DMS153 treated with DMSO at 0.1 percent for 48 hours (cell line): ENCODE results near the gene PFN3.

ENCODE experiments used
- DNase-seq: peaks from one replicate; lab custom pipeline; 2025; ENCODE audit not compliant: unreplicated experiment; lab: John Stamatoyannopoulos, UW

Gene PFN3, protein sequence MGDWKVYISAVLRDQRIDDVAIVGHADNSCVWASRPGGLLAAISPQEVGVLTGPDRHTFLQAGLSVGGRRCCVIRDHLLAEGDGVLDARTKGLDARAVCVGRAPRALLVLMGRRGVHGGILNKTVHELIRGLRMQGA

DNA sequence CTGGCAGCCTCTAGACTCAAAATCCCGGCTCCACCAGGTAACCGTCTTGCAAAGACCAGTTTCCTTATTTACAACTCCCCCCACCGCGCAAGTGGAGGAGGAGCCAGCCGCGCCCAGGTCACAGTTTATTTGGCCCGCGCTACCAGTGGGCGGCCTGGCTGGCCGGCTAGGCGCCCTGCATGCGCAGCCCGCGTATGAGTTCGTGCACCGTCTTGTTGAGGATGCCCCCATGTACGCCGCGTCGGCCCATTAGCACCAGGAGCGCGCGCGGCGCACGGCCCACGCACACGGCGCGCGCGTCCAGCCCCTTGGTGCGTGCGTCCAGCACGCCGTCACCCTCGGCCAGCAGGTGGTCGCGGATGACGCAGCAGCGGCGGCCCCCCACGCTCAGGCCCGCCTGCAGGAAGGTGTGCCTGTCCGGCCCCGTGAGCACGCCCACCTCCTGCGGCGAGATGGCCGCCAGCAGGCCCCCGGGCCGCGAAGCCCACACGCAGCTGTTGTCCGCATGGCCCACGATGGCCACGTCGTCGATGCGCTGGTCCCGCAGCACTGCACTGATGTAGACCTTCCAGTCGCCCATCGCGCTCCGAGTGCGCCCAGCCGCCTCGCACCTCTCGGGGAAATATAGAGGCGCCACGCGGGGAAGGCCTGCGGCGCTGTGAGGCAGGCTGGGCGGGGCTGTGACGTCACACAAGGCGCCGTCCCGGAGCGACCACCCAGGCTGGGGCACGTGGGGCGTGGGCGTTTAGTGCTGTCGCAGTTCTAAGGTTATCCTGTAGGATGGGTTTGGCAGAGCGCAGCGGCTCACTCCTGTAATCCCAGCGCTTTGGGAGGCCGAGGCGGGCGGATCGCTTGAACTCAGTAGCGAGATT lies at the start of gene PFN3:
PFN3 (minus strand) TSS at position 665 of the 872 bp plus-strand sequence; CDS start at position 580, 85 bp downstream.
- DNase-seq: no peak

DNA sequence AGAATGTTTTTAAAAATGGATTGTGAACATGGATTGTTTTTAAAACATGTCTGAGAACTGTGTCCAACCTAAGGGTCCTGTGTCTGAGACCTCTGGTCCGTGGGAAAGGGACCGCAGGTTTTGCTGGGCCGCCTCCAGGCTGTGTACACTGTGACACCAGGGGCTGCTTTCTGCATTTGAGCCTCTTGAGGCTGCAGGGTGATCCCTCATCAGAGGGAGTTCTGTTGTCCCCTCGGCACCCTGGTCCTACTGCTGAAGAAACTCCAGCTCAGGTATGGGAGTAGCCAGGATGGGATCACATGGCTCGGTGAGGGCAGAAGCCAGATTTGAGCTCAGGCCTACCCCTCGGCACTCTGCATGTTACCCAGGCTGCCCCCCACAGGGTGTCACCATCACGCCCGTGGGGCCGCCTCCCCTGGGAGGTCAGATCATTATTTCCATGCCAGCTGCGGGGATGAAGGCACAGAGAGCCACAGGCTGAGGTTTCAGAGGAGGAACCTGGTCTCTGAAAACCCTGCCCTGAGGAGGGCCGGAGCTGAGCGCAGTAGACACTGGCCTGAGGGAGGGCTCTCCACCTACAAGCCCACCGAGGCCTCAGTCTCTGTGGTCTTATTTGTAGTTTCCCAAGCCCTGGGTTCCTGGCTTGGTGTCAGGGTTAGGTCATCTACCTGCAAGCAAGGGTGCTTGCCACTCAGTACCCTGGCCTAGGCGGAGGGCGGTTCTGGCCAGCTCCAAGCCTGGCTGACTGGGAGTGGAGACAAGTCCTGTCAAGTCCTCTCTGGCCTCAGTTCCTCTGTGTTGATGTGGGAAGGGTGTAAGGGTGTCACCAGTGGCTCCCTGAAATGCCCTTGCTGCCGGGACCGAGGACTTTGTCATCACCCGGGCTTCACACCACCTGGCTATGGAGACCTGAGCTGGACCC lies 48.9 kb upstream of the PFN3 start:
- no peak for DNase-seq

DNA sequence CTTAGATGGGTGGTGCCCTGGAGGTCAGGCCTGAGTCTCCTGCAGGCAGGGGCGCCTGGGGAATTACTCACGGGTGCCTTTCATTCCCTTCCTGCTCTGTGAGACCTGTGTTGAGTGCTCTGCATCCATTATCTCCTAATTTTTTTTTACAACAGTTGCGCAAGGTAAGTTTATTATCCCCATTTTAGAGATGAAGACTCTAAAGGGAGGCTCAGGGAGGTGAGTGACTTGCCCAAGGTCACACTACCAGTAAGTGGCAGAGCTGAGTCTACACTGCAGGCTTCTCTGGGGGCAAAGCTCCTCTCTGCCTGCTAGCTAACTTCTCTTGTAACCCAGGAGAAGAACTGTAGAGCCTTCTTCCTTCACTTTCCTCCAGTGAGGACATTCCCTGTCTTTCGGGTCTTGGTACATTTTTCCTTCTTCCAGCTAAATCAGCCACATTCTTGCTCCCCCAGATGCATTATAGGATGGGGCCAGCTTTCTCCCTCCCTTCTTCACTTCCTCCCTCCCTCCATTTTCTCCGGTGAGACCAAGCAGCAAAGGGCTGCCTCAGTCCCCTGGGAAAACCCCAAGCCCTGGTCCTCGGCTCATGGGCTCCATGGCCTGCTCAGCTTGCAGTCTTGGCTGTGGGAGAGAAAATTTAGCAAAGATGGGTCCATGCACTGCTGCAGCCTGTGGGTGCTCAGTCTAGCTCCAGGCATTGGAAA lies 47.9 kb upstream of the PFN3 start:
- no peak for DNase-seq

DNA sequence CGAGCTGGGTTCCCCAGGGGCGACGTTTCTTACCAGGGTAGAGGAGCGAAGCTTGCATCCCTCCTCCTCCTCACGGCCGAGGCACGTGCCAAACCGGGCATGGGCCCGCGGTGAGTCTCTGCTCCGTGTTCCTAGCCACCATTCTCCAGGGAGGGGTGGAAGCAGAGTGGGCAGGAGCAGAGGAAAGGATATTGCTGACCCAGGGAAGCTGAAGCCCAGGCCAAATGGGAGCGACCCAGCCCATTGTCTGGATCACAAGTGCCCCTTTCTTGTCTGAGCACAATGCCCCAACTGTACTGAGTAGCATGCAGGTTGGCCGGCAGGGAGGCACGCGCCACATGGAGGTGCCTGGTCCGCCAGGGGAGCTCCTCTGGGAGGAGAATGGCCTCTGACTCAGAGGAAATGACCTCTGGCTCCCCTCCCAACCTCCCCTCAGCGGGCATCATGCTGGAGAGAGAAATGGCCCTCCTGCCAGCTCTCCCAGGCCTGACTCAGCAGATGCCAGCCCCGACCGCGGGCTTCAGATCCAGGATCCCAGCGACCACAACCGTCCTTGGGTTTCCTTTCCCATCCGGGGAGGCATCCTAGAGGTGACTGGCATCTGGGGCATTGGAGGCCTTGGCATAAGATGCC lies 47.3 kb upstream of the PFN3 start:
- DNase-seq: peak; percentile 4

DNA sequence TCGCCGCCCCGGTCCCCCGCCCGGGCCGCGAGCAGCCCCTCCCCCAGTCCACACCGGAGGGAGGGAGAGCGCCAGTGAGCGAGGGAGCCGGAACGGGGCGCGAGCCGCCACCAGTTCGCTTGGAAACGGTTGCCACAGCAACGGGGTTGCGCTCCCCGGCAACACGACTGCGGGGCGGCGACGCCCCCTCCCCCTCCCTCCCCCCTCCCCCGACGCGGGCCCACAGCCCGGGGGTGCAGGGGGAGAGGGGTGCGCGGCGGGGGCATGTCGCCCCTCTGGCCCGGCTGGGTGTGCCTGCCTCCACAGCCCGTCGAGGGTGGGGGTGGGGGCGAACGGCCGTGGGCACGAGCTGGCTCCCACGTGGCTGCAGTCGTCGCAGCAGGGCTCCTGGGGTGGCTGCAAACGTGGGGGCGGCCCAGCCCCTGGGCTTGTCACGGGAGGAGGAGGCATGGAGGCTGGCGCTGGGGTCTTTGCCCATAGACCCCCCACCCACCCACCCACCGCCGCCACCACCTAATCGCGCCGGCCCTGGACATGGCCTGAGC lies 46.7 kb upstream of the PFN3 start:
- peak; percentile 1 for DNase-seq

DNA sequence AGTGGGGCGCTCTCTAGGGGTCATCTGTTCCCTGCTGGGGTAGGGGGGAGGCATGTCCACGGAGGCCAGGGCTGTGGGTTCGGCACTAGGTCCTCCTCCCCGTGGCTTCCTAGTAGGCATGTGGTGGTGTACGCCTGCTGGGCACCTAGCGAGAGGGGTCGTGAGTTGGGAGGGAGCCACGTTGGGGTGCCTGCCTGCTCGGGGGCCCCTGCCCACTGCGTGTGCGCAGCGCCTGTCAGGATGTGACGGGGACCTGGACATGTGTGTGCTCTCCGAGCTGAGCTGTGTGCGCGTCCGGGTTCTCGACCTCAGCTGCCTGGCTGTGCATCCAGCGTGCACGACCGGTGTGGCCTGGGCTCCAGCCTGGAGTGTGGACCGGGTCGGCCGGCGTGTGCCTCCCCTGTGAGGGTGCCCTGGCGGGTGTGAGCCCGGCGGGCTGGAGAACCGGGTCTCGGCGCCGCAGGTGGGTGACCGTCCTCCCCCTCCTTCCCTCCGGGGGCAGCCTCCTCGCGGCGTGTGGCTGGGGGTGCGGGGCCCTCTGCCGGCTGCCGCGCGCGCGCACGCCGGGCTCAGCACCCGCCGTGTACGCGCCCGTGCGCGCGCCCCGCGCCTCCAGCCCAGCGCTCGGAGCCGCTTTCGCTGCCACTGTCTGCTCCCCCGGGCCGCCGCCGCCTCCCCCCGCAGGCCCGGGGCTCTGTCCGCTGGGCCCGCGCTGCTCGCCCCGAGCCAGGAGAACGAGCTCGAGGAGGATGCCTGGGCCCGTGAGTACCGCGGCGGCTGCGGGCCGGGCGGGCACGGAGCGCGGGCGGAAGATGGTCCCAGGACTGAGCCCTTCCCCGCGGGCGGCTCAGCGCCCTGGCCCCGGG lies 46.0 kb upstream of the PFN3 start, which contains the start of gene PRR7:
PRR7 (plus strand) TSS at position 615 of the 866 bp plus-strand sequence. CDS start 8,254 bp downstream, outside the sequence.
- peak; percentile 6 for DNase-seq

DNA sequence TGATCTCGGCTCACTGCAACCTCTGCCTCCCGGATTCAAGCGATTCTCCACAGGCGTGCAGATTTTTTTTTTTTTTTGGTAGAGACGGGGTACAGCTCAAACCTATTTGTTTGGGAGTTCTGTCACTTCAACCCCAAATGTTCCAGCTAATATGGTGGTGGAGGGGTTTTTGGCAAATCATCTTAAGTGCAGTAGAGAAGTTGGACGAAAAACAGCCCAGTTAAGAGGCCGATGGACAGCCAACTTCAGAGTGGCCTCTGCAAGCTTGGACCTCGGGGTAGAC lies 45.4 kb upstream of the PFN3 start:
- no peak for DNase-seq

DNA sequence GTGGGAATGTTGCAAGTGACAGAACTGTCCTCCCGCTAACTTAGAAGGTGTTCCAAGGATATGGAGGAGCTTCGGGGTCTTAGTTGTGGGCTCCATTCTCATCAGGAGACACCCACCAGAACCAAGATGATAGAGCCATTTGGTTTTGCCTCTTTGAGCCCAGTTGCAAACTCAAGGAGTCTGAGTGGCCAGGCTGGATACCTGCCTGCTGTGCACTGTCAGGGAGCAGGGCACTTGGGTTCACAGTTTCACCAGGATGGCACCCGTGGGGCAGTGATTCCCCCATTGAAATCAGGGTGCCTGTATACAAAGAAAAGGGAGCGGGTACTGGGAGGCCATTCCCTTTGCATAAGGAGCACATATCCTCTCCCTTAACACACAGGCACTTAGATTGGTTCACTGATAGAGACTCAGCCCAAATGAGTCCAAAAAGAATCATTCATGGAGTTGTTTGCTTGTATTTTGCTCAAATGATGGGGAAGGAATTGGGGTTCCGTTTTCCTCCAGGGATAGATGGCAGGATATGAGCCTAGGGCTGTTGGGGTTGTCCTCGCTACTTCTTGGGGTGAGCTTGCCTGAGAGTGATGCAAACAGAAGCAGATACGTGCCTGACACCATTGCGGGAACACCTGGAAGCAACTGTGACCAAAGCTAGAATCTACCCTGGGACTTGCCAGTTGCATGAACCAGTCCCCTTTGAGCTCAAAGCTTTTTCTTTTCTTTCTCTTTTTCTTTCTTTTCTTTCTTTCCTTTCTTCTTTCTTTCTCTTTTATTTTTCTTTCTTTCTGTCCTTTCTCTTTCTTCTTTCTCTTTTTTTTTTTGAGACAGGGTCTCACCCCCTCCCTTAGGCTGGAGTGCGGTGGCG lies 44.8 kb upstream of the PFN3 start:
- no peak for DNase-seq

DNA sequence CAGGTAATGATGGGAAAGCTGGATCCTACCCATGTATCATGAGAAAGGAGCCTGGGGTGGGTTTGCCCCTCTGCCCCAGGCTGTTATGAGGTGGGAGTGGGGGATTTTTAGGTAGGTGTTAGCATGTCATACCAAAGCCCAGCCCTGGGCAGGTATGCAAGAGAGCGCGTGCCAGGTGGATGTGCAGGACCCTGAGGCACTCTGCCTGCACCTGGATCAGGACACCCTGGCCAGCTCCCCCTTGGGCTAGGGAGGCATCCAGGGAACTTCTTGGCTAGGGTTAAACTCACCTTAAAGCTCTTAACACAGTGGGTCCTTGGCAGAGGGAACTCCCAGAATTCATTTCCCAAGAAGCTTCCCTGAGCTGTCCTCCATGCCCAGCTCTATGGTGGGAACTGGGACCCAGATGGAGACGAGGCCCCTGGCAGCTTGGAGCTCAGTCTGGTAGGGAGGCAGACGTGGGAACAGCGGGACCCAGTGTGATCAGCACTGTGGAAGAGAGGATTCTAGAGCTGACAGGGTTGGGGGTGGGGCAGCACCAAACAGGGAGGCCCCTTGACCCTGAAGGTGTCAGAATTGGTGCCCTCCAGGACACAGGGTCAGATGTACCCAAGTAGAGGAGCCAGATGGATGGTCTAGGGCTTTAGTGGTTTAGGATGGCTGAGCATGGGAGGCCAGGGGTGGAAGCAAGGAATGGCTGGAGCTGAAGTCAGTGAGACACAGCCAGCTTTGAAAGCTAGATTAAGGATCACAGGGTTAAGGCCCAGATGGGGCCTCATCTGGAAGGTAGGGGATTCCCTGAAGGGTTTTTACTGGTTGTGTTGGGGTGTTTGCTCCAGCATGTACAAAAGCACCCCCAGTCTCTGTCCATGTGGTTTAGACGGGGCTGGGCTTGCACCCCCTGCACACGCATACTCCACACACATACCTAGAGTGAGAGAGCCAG lies 43.9 kb upstream of the PFN3 start:
- DNase-seq: no peak

DNA sequence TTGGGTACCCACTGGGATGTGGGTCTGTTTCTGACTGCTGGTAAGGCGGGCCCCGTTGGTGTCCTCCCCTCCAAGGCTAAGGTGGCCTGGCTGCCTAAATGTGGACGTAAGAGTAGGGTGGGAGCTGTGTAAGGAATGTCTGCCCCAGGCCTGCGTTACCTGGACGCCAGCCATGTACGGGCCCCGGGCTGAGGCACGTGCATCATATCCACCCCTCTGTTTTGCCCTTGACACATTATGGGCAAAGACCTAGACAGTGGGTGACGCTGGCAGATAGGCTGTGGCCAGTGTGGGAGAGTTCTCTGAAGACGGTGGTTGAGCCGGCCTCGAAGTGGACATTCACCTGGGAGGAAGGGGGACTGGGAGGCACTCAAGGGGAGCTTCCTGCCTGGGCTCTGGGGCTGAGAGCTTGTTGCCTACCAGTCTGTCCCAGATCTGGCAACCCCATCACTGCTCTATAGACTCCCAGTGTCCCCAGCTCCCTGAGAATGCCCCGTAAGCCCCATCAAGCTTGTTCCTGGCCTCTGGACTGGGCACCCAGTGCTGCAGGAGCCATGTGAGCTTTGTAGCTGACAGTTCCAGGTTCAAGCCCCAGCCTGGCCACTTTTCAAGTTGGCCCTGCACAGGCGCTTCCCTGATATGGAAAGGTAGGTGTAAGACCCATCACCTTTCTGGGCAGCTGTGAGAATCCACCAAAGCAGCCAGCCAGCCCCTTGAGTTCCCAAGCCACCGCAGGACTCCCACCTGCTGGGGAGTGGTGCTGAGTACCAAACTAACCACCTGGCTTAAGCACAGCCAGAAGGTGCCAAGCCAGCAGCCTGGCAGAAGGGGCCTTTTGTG lies 42.9 kb upstream of the PFN3 start:
- no peak for DNase-seq

DNA sequence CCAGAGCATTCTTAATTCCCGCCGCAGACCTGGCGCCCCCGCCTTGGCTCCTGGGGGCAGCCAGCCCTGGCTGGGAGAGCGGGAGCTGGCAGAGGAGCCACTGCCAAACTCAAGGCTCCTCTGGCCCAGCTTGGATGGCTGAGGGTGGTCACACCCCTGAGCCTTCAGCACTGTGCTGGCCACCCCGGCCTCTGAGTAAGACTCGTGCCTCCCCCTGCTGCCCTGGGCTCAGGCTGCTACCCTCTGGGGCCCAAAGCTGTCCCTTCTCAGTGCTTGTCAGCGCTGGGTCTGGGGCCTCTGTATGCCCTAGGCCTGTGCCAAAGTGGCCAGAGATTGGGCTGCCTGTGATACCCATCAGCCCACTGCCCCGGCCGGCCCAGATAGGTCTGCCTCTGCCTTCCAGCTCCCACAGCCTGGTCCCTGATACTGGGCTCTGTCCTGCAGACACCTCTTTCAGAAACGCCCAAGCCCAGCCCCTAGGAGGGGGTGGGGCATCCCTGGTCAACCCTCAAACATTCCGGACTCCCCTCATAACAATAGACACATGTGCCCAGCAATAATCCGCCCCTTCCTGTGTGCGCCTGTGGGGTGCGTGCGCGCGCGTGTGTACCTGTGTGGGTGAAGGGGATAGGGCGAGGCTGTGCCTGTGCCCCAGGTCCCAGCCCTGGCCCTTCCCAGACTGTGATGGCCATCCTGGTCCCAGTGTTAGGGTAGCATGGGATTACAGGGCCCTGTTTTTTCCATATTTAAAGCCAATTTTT lies 41.8 kb upstream of the PFN3 start:
- no peak for DNase-seq

DNA sequence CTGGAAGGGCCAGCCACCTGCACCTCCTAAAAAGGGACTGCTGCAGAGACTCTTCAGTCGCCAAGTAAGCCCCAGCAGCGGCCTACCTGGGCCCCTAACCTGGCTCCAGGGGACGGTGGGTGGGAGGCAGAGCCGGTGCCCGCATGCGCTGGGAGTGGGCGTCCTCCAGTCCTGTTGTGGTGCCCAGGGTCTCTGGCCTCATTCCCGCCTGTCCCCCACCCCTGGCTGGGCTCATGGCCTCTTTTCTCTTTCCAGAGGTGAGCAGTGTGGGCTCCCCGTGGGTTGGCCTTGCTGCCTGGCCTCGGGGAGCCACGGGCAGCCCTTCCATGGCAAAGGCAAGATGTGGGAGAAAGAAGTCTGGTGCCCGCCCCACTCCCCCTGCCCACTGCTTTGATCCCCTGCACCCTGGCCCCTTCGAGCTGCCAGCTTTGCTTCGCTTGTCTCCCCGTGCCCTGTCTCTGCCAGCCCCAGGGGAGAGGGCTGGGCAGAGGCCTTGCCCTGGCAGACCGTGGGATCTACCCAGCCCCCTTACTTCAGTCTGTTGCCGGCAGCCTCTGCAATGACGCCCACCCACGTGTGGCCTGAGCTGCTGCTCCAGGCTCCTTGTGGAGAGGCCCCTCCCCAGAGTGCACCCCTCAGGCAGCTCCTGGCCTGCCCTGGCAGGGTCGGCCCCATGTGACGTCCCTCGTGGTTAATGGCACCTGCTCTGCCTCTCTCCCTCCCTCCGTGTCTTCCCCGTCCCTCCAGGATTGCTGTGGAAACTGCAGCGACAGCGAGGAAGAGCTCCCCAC lies 40.7 kb upstream of the PFN3 start:
- no peak for DNase-seq

DNA sequence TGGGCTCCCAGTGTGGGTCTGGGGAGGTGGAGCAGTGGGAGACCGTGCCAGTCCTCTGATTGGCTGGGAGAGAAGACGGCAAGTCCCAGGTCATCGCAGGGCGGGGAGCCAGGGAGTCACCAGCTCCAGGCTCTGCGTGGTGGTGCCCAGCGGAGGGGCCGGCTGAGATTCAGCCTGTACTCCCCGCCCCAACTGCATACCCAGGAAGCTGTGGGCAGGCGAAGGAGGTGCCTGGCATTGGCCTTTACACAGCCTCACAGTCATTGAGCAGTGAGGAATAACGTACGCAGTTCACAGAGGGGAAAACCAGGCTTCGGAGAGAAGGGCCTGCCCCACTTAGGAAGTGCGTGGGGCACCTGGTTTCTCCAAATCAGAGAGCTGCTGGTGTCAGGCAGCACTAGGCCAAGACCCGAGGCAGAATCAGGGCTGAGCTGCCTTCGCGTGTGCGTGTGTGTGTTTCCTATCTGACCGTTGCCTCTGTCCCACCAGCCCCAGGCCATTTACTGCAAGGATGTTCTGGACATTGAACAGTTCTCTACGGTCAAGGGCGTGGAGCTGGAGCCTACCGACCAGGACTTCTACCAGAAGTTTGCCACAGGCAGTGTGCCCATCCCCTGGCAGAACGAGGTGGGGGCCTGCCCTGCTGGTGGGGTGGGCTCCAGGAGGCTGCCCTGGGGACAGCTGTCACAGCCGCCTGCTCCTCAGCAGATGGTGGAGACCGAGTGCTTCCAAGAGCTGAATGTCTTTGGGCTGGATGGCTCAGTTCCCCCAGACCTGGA lies 39.9 kb upstream of the PFN3 start:
- DNase-seq: no peak

DNA sequence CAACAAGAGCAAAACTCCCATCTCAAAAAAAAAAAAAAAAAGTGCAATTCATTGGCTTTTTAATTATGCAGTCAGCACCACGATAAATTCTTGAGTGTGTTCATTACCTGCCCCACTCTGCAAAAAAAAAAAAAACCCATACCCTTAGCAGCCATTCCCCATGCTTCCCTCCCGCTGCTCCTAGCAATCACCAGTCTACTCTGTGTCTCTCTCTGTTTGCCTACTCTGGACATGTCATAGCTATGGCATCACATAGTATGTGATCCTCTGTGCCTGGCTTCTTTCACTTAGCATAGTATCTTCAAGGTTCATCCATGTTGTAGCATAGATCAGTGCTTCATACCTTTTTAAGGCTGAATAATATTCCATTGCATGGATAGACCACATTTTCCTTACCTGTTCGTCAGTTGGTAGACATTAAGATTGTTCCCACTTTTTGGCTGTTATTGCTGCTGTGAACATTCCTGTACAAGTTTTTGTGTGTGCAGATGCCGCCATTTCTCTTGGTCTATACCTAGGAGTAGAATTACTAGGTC lies 39.1 kb upstream of the PFN3 start:
- DNase-seq: no peak
